CD4-positive, alpha-beta T cell treated with Interleukin-15 for 4 hours (primary cell): ENCODE data around the gene RNU2-1.
"Not testable (repeated sequence)": the region's sequence is repeated elsewhere in the genome, so short reads cannot be mapped to it uniquely, and the experiment has no call there.

Source experiments
- DNase-seq: peaks from one replicate; pipeline ENCODE4 v3.0.0-alpha.2; 2020; ENCODE audit warnings: low spot score

Gene RNU2-1

GRCh38 chr17:43216369-43216761 is 17.4 kb downstream of the RNU2-1 start:
- no peak for DNase-seq

GRCh38 chr17:43215341-43215740 is 18.4 kb downstream of the RNU2-1 start:
- DNase-seq, result no peak

GRCh38 chr17:43213545-43213944 is 20.2 kb downstream of the RNU2-1 start:
- no peak for DNase-seq

GRCh38 chr17:43212641-43213490 is 20.9 kb downstream of the RNU2-1 start:
- no peak for DNase-seq

GRCh38 chr17:43211480-43212402 is 22.0 kb downstream of the RNU2-1 start, which contains the start of gene TMEM106A:
TSS of gene TMEM106A (plus strand) at chr17:43211875. CDS start at chr17:43213042, 1,167 bp downstream.
- peak; percentile 72 for DNase-seq

- no peak for DNase-seq
Measured at GRCh38 chr17:43211123-43211479, 22.7 kb downstream of the RNU2-1 start.

- DNase-seq, result no peak
Measured at GRCh38 chr17:43210576-43210975, 23.2 kb downstream of the RNU2-1 start.

- DNase-seq, result not testable (repeated sequence)
Measured at GRCh38 chr17:43203013-43203412, 30.8 kb downstream of the RNU2-1 start.

GRCh38 chr17:43200127-43200526 is 33.6 kb downstream of the RNU2-1 start:
- no peak for DNase-seq

- no peak for DNase-seq
Measured at GRCh38 chr17:43199633-43200032, 34.1 kb downstream of the RNU2-1 start.

GRCh38 chr17:43193251-43193650 is 40.5 kb downstream of the RNU2-1 start:
- no peak for DNase-seq

- not testable (repeated sequence) for DNase-seq
Measured at GRCh38 chr17:43186656-43187055, 47.1 kb downstream of the RNU2-1 start.

GRCh38 chr17:43183921-43184320 is 49.9 kb downstream of the RNU2-1 start:
- no peak for DNase-seq
